Natural killer cell (primary cell): ENCODE data around the gene RAPGEF2. TPM values are rescaled to one million over a fixed set of nuclear protein-coding genes. Genes with fewer than 3 reads are reported as not detected.

ENCODE experiments used
- ATAC-seq, 3 donors: fragments of 150-1000 bp in 2 of 3; fragments of 200-7000 bp in 1 of 3; cut with Tn5 transposase; 1 replicate in 1 of 3; 2 replicates in 2 of 3; pipeline ENCODE4 v1.10.0; 2021; ENCODE audit warnings: mild to moderate bottlenecking in 2 of 3, moderate library complexity in 2 of 3
- DNase-seq, 2 donors: peaks; one replicate each; pipeline versions ENCODE4 v3.0.0 to v3.0.0-alpha.2; 2013 to 2021; ENCODE audit warnings: mixed read lengths in 1 of 2
- H3K27ac ChIP-seq: one replicate; pipeline ENCODE4 v1.5.1; 2013; ENCODE audit warnings: mild to moderate bottlenecking, low read length
- H3K27me3 ChIP-seq: one replicate; pipeline ENCODE4 v1.6.1; 2013; ENCODE audit warnings: low read length; ENCODE audit not compliant: control insufficient read depth, insufficient read depth
- H3K36me3 ChIP-seq: one replicate; pipeline ENCODE4 v1.6.1; 2013; ENCODE audit warnings: low read length; ENCODE audit not compliant: control insufficient read depth, insufficient read depth
- H3K4me1 ChIP-seq: one replicate; pipeline ENCODE4 v1.6.1; 2013; ENCODE audit warnings: low read length; ENCODE audit not compliant: control insufficient read depth, insufficient read depth
- H3K4me3 ChIP-seq: one replicate; pipeline ENCODE4 v1.5.1; 2013; ENCODE audit warnings: low read length
- H3K9me3 ChIP-seq: one replicate; pipeline ENCODE4 v1.6.1; 2013; ENCODE audit warnings: low read length; ENCODE audit not compliant: control insufficient read depth, insufficient read depth
- H3K27ac Mint-ChIP-seq, 2 donors: one replicate each; pipeline ENCODE4 v1.8.0; 2022; ENCODE audit warnings: mild to moderate bottlenecking in 2 of 2, mixed read lengths in 2 of 2, moderate library complexity in 1 of 2
- H3K27me3 Mint-ChIP-seq, 2 donors: one replicate each; pipeline ENCODE4 v1.8.0; 2022; ENCODE audit warnings: low read depth in 2 of 2, mixed read lengths in 2 of 2
- H3K36me3 Mint-ChIP-seq: one replicate; pipeline ENCODE4 v1.8.0; 2022; ENCODE audit warnings: mixed read lengths
- H3K4me1 Mint-ChIP-seq, 2 donors: one replicate each; pipeline ENCODE4 v1.8.0; 2022; ENCODE audit warnings: mixed read lengths in 2 of 2
- H3K4me3 Mint-ChIP-seq: one replicate; pipeline ENCODE4 v1.8.0; 2022; ENCODE audit warnings: mild to moderate bottlenecking, moderate library complexity, mixed read lengths
- H3K9me3 Mint-ChIP-seq, 2 donors: one replicate each; pipeline ENCODE4 v1.8.0; 2022; ENCODE audit warnings: mixed read lengths in 2 of 2
- CTCF ChIP-seq: fragments of 200-600 bp; IDR thresholded peaks from one replicate; pipeline ENCODE4 v1.8.0; 2022; ENCODE audit warnings: antibody characterized with exemption
- WGBS: methylation state at CpG from one replicate; pipeline ENCODE4 v1.1.7; 2013; ENCODE audit warnings: missing lambda C conversion rate; ENCODE audit not compliant: insufficient coverage; 5-methylcytosine and 5-hydroxymethylcytosine counted together
- intact Hi-C: fragments of 100-400 bp; cut with micrococcal nuclease; formaldehyde crosslinking; loops from one replicate; pipeline ENCODE4 v1.14.2; 2022
- total RNA-seq, 4 donors: library from RNA; stranded (reverse); fragments of 120-200 nt in 1 of 4; gene quantifications; one replicate each; pipeline versions ENCODE4 v1.2.3 to v1.2.4, GENCODE V29; 2013 to 2022

RAPGEF2 gene
- total RNA-seq, 3 donors from 2014 or later (not counting 1 experiment from before 2014, with no cell fraction given): 21.9 to 55.6 (median 27.6) TPM

- DNase-seq (no peak), ATAC-seq (no peak)
- peak overlapping the region; percentile 85 to 96 for H3K27ac Mint-ChIP-seq
- peaks cover 19% of the 10 kb centered on the region for H3K4me1 ChIP-seq
- H3K4me3 Mint-ChIP-seq: peak overlapping the region; percentile 93
- no peaks in the 10 kb centered on the region for H3K36me3 Mint-ChIP-seq
- H3K4me3 ChIP-seq: no peak overlapping the region
- TF ChIP-seq CTCF: no peak
- H3K27me3 Mint-ChIP-seq: no peaks in the 10 kb centered on the region
- peaks cover 30 to 43% of the 10 kb centered on the region in 2 donors for H3K4me1 Mint-ChIP-seq
- H3K9me3 Mint-ChIP-seq: no peaks in the 10 kb centered on the region
- no peak overlapping the region for H3K27ac ChIP-seq
- 77% methylated on average over 4 of the region's 4 CpGs for WGBS
- H3K27me3 ChIP-seq: no peaks in the 10 kb centered on the region
- intact Hi-C loops: no loop called here
- H3K36me3 ChIP-seq: no peaks in the 10 kb centered on the region
- H3K9me3 ChIP-seq: no peaks in the 10 kb centered on the region
Observed at GRCh38 chr4:159105761-159106243, 2.9 kb downstream of the RAPGEF2 start.

DNA sequence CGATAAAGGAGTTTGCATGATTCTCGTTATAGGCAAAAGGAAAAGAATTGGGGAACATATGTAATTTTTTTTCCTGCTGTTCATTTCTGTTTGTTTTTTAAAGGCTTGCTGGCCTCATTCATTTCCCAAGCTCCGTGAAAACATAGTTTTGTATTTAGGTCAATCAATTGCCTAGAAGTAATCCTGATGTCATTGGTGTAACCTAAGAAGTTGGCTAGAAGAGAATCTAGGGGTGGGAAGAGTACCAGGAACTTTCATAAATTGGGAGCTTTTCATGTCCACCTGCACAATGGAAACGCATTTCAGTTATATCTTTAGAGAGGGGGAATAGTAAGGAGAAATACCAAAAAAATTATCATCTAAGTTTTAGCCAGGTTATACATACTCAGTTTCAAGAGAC is 3.8 kb downstream of the RAPGEF2 start:
- Histone ChIP-seq H3K27me3 (no peaks in the 10 kb centered on the region), H3K36me3 (no peaks in the 10 kb centered on the region), H3K9me3 (no peaks in the 10 kb centered on the region), H3K27ac (no peak overlapping the region), H3K4me3 (no peak overlapping the region), H3K4me1 (peaks cover 19% of the 10 kb centered on the region)
- intact Hi-C loops: no loop called here
- TF ChIP-seq CTCF: no peak
- ATAC-seq (no peak), DNase-seq (no peak)
- no peaks in the 10 kb centered on the region for H3K36me3 Mint-ChIP-seq
- no peak overlapping the region for H3K27ac Mint-ChIP-seq
- 79% methylated on average over 3 of the region's 4 CpGs for WGBS
- no peak overlapping the region for H3K4me3 Mint-ChIP-seq
- peaks cover 26 to 40% of the 10 kb centered on the region in 2 donors for H3K4me1 Mint-ChIP-seq
- H3K27me3 Mint-ChIP-seq: no peaks in the 10 kb centered on the region
- no peaks in the 10 kb centered on the region for H3K9me3 Mint-ChIP-seq

DNA sequence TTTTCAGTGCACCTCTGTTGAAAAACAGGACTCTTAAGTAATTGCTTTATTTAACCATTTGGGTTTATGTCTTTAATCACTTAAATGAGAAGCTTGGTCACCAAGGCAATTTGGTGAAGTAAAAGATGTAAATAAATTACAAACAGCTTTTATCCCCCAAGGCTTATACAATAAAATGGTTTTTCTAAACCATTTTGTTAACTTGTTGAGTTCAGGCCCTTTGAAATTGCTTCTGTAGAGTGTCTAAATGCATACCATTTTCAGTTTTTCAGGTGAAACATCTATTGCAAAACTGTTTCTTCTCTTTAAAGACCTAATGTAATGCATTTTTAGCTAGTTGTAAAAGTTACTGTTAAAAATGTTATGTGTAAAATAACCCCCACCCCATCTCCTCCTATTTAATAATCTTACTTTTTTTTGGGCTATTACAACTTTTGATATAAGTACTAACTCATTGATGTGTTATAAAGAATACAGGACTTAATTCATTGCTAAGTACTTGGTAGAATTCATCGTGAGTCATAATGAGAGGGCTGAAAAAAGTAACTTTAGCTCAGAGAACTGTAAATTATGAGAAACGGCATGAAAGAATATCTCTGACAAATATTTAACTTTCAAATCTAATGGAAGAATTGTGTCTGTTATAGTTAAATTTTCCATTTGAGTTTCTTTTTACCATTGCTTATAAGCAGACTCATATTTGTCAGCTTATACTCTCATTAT is 4.5 kb downstream of the RAPGEF2 start:
- H3K4me1 ChIP-seq: peaks cover 14% of the 10 kb centered on the region
- ATAC-seq (no peak), DNase-seq (no peak)
- WGBS: no CpG with 5 or more reads among the region's 2 CpGs
- no peaks in the 10 kb centered on the region for H3K36me3 ChIP-seq
- no peak overlapping the region for H3K27ac ChIP-seq
- Mint-ChIP-seq H3K27me3 (no peaks in the 10 kb centered on the region), H3K27ac (no peak overlapping the region), H3K9me3 (no peaks in the 10 kb centered on the region), H3K4me3 (peak overlapping the region; percentile 13), H3K4me1 (peaks cover 21 to 33% of the 10 kb centered on the region in 2 donors), H3K36me3 (no peaks in the 10 kb centered on the region)
- H3K4me3 ChIP-seq: no peak overlapping the region
- H3K27me3 ChIP-seq: no peaks in the 10 kb centered on the region
- no peak for TF ChIP-seq CTCF
- intact Hi-C loops: no loop called here
- H3K9me3 ChIP-seq: no peaks in the 10 kb centered on the region

GRCh38 chr4:159108124-159108523 is 5.2 kb downstream of the RAPGEF2 start:
- no peak overlapping the region for H3K27ac Mint-ChIP-seq
- intact Hi-C loops: no loop called here

More at GRCh38 chr4:159108124-159108523, 5.2 kb downstream of the RAPGEF2 start:
- Mint-ChIP-seq H3K4me3 (no peak overlapping the region), H3K27me3 (no peaks in the 10 kb centered on the region), H3K4me1 (peaks cover 21 to 31% of the 10 kb centered on the region in 2 donors), H3K9me3 (no peaks in the 10 kb centered on the region), H3K36me3 (no peaks in the 10 kb centered on the region)
- H3K27me3 ChIP-seq: no peaks in the 10 kb centered on the region
- H3K4me1 ChIP-seq: peaks cover 11% of the 10 kb centered on the region
- no peak overlapping the region for H3K27ac ChIP-seq
- H3K36me3 ChIP-seq: no peaks in the 10 kb centered on the region
- H3K4me3 ChIP-seq: no peak overlapping the region
- no peak for TF ChIP-seq CTCF
- no peak for DNase-seq
- H3K9me3 ChIP-seq: no peaks in the 10 kb centered on the region
- 73% methylated on average over 3 of the region's 3 CpGs for WGBS
- ATAC-seq: no peak
